Measurements from ENCODE around the gene HSD17B4. TPM values are rescaled to one million over a fixed set of nuclear protein-coding genes. Genes with fewer than 3 reads are reported as not detected.
A peak's percentile ranks its signal among the peaks of the same experiment; 100 is the strongest.

The HSD17B4 gene
- total RNA-seq, 1 experiment from 2014 or later = 246 TPM

DNA sequence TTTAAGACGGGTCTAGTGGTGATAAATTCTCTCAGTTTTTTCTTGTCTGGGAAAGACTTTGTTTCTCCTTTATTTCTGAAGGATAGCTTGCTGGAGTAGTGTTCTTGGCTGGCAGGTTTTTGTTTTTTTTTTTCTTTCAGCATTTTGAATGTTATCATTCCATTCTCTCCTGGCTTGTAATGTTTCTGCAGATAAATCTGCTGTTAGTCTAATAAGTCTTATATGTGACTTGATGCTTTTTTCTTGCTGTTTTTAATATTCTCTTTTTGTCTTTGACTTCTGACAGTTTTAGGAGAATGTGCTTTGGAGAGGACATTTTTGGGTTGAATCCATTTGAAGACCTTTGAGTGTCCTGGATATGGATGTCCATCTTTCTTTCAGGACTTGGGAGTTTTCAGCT is 16.0 kb downstream of the HSD17B4 start:
- DNase-seq = no peak
- H3K36me3 Mint-ChIP-seq (ENCODE audit: insufficient read depth, unreplicated experiment) = peaks cover 11% of the 10 kb centered on the region
- BruUV-seq (replicated peaks) = no TSS peak
- peaks cover 9% of the 10 kb centered on the region for H3K9me3 Mint-ChIP-seq (ENCODE audit: low read depth, unreplicated experiment)
- H3K27me3 Mint-ChIP-seq (ENCODE audit: unreplicated experiment) = no peaks in the 10 kb centered on the region
- TF ChIP-seq CTCF (IDR thresholded peaks at IDR 0.05; ENCODE audit: unreplicated experiment) = no peak
- H3K27ac Mint-ChIP-seq (ENCODE audit: unreplicated experiment) = no peak overlapping the region
- intact Hi-C loops (cut with micrococcal nuclease; ENCODE audit: unreplicated experiment) = no loop called here
- no peak overlapping the region for H3K4me3 Mint-ChIP-seq (ENCODE audit: low read depth, unreplicated experiment)
- CTCF ChIA-PET = no interaction called here
- no peaks in the 10 kb centered on the region for H3K4me1 Mint-ChIP-seq (ENCODE audit: low read depth, unreplicated experiment)

DNA sequence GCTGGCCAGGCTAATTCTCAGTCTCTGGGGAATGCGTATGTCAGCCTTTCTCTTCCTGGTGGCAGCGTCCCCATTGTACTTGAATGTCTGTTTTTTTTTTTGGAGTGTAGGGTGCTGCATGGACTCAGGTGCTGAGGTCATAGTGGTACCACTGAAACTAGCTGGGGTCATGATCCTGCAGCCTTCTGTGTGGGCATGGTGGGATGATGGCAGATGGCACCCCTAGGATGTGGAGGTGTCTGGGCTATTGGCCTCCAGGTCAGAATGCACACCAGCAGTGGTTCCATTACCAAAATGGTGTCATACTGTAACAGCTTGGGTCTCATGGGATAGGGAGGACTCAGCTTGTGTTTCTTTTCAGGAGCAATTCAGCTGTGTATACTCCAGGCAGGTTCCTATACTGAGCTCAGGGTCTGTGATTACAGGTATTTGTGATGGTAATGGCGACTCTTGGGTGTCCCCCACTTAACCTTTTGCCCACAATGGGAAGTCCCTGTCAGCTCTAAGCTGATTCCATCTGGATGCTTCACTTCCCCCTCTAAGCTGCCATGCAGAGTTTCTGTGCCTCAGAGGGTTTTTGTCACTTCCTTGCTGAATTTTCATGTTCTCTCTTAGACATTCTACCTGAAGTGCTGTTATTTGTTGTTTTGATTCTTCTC is 17.9 kb downstream of the HSD17B4 start:
- H3K27ac Mint-ChIP-seq (ENCODE audit: unreplicated experiment) = no peak overlapping the region
- CTCF ChIA-PET = interaction anchor here (0.6 to 1.4 kb wide), 5 partner anchors 9 to 482 kb away, joined by 3 read pairs; partner anchors contain the start of gene DTWD2
- no peak for DNase-seq
- no peaks in the 10 kb centered on the region for H3K4me1 Mint-ChIP-seq (ENCODE audit: low read depth, unreplicated experiment)
- intact Hi-C loops (cut with micrococcal nuclease; ENCODE audit: unreplicated experiment) = loop anchor here (2.0 to 10.0 kb wide), 2 partner anchors 275 to 985 kb away; no protein-coding TSS in a partner anchor
- H3K4me3 Mint-ChIP-seq (ENCODE audit: low read depth, unreplicated experiment) = no peak overlapping the region
- H3K9me3 Mint-ChIP-seq (ENCODE audit: low read depth, unreplicated experiment) = peaks cover 9% of the 10 kb centered on the region
- no peak for TF ChIP-seq CTCF (IDR thresholded peaks at IDR 0.05; ENCODE audit: unreplicated experiment)
- no peaks in the 10 kb centered on the region for H3K27me3 Mint-ChIP-seq (ENCODE audit: unreplicated experiment)
- BruUV-seq (replicated peaks) = no TSS peak
- peaks cover 22% of the 10 kb centered on the region for H3K36me3 Mint-ChIP-seq (ENCODE audit: insufficient read depth, unreplicated experiment)

GRCh38 chr5:119470851-119471451 is 18.7 kb downstream of the HSD17B4 start:
- Mint-ChIP-seq H3K27me3 (ENCODE audit: unreplicated experiment) (no peaks in the 10 kb centered on the region), H3K4me1 (ENCODE audit: low read depth, unreplicated experiment) (no peaks in the 10 kb centered on the region), H3K9me3 (ENCODE audit: low read depth, unreplicated experiment) (peaks cover 9% of the 10 kb centered on the region), H3K4me3 (ENCODE audit: low read depth, unreplicated experiment) (no peak overlapping the region), H3K27ac (ENCODE audit: unreplicated experiment) (no peak overlapping the region), H3K36me3 (ENCODE audit: insufficient read depth, unreplicated experiment) (peaks cover 26% of the 10 kb centered on the region)
- TF ChIP-seq CTCF (IDR thresholded peaks at IDR 0.05; ENCODE audit: unreplicated experiment) = peak; percentile 77
- CTCF ChIA-PET = interaction anchor here (0.6 to 1.4 kb wide), 5 partner anchors 10 to 483 kb away, joined by 3 read pairs; partner anchors contain the start of gene DTWD2
- intact Hi-C loops (cut with micrococcal nuclease; ENCODE audit: unreplicated experiment) = loop anchor here (2.0 to 10.0 kb wide), 2 partner anchors 274 to 984 kb away; no protein-coding TSS in a partner anchor
- BruUV-seq (replicated peaks) = no TSS peak
- DNase-seq = peak; percentile 41

GRCh38 chr5:119473241-119473640 is 20.9 kb downstream of the HSD17B4 start:
- H3K27ac Mint-ChIP-seq (ENCODE audit: unreplicated experiment) = peak overlapping the region; percentile 52
- intact Hi-C loops (cut with micrococcal nuclease; ENCODE audit: unreplicated experiment) = loop anchor here (10.0 kb wide), 1 partner anchor 982 kb away; no protein-coding TSS in a partner anchor
- no peak for TF ChIP-seq CTCF (IDR thresholded peaks at IDR 0.05; ENCODE audit: unreplicated experiment)
- H3K4me3 Mint-ChIP-seq (ENCODE audit: low read depth, unreplicated experiment) = no peak overlapping the region
- no peaks in the 10 kb centered on the region for H3K4me1 Mint-ChIP-seq (ENCODE audit: low read depth, unreplicated experiment)
- no peaks in the 10 kb centered on the region for H3K27me3 Mint-ChIP-seq (ENCODE audit: unreplicated experiment)
- CTCF ChIA-PET = no interaction called here
- H3K9me3 Mint-ChIP-seq (ENCODE audit: low read depth, unreplicated experiment) = peaks cover 6% of the 10 kb centered on the region
- no TSS peak for BruUV-seq (replicated peaks)
- peaks cover 28% of the 10 kb centered on the region for H3K36me3 Mint-ChIP-seq (ENCODE audit: insufficient read depth, unreplicated experiment)
- no peak for DNase-seq
